Upper lobe of left lung (tissue), 4 donors: ENCODE measurements around the gene RASA3.

Experiments used
- CTCF ChIP-seq, 6 experiments: fragments of 450-650 bp in 4 of 6; fragments of 200-600 bp in 2 of 6; sonication (generic) in 2 of 6; IDR thresholded peaks; one replicate each; pipeline ENCODE4 v1.5.1; 2016 to 2019; ENCODE audit warnings: antibody characterized with exemption in 6 of 6
- POLR2A ChIP-seq, 4 donors: fragments of 450-650 bp; IDR thresholded peaks; one replicate each; pipeline ENCODE4 v1.5.1; 2016 to 2017; ENCODE audit warnings: antibody characterized with exemption in 4 of 4, mild to moderate bottlenecking in 2 of 4

GRCh38 chr13:114115191-114115671 lies 17.2 kb downstream of the RASA3 start:
- no peak for TF ChIP-seq CTCF (IDR thresholded peaks at IDR 0.05)
- no peak for TF ChIP-seq POLR2A (IDR thresholded peaks at IDR 0.05)
